Activated CD4-positive, alpha-beta memory T cell treated with anti-CD3 and anti-CD28 coated beads for 36 hours (primary cell): Measurements from ENCODE around the gene SLC34A1. TPM values are rescaled to one million over a fixed set of nuclear protein-coding genes. Genes with fewer than 3 reads are reported as not detected.

Experiments used
- CTCF ChIA-PET: fragments of 350-600 bp; sonication (Branson Sonifier 250); formaldehyde crosslinking; loops from one replicate; lab custom pipeline; 2021; ENCODE audit warnings: antibody characterized with exemption, inconsistent platforms; lab: Charles Lee
- POLR2A ChIA-PET: fragments of 350-600 bp; sonication (Branson Sonifier 250); formaldehyde crosslinking; loops from one replicate; lab custom pipeline; 2021; ENCODE audit warnings: antibody characterized with exemption; lab: Charles Lee
- DNase-seq: peaks from one replicate; pipeline ENCODE4 v3.0.0-alpha.2; 2020
- H3K27ac Mint-ChIP-seq: one replicate; pipeline ENCODE4 v1.8.0; 2021; ENCODE audit warnings: mixed read lengths
- H3K27me3 Mint-ChIP-seq: one replicate; pipeline ENCODE4 v1.8.0; 2021; ENCODE audit warnings: mixed read lengths
- H3K36me3 Mint-ChIP-seq: one replicate; pipeline ENCODE4 v1.8.0; 2021; ENCODE audit warnings: mixed read lengths
- H3K4me1 Mint-ChIP-seq: one replicate; pipeline ENCODE4 v1.8.0; 2021; ENCODE audit warnings: low read depth, mixed read lengths
- H3K4me3 Mint-ChIP-seq: one replicate; pipeline ENCODE4 v1.8.0; 2021; ENCODE audit warnings: mild to moderate bottlenecking, mixed read lengths
- H3K9me3 Mint-ChIP-seq: one replicate; pipeline ENCODE4 v1.8.0; 2021; ENCODE audit warnings: mixed read lengths
- intact Hi-C: fragments of 100-400 bp; cut with micrococcal nuclease; formaldehyde crosslinking; loops from one replicate; pipeline ENCODE4 v1.15.1; 2023
- total RNA-seq, 2 experiments: library from RNA; stranded (reverse); gene quantifications; one replicate each; pipeline ENCODE4 v1.2.3, GENCODE V29; 2021

SLC34A1 gene
- total RNA-seq, 2 experiments from 2014 or later: 0.15 TPM; not detected in 1

DNA sequence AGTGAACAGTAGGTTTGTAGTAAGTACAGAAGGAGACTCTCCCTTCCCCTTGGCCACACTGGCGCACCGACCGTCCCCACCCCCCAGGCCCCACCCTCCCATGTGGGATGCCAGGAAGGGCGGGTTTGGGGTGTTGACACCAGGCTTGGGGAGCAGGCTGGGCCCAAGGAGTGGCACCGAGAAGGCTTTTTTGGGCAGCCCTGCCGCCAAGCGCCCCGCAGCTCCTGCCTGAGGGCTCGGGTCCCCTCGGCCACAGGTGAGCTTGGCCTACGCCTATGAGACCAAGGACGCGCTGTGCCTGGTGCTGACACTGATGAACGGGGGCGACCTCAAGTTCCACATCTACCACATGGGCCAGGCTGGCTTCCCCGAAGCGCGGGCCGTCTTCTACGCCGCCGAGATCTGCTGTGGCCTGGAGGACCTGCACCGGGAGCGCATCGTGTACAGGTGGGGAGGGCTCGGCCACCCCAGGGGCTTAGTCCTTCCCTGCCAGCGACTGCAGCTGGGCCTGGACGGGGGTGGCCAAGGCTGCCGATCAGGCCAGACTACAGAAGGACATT, 49.5 kb downstream of the SLC34A1 start:
- H3K4me3 Mint-ChIP-seq: no peak overlapping the region
- no peak for DNase-seq
- peaks cover 81% of the 10 kb centered on the region for H3K4me1 Mint-ChIP-seq
- ChIA-PET POLR2A (interaction anchor here (1.2 to 10.6 kb wide), 5 partner anchors 10 to 45 kb away, joined by 3 to 319 read pairs (median 7); partner anchors contain the start of gene PRR7), CTCF (interaction anchor here (0.6 to 15.3 kb wide), 8 partner anchors 10 to 124 kb away, joined by 3 to 220 read pairs (median 26); partner anchors contain the start of genes PFN3 and PRR7)
- no peaks in the 10 kb centered on the region for H3K27me3 Mint-ChIP-seq
- peak overlapping the region; percentile 97 for H3K27ac Mint-ChIP-seq
- H3K36me3 Mint-ChIP-seq: peaks cover 72% of the 10 kb centered on the region
- intact Hi-C loops: loop anchor here (1.0 kb wide), 2 partner anchors 7 to 11 kb away; partner anchors contain the start of gene GRK6
- no peaks in the 10 kb centered on the region for H3K9me3 Mint-ChIP-seq

DNA sequence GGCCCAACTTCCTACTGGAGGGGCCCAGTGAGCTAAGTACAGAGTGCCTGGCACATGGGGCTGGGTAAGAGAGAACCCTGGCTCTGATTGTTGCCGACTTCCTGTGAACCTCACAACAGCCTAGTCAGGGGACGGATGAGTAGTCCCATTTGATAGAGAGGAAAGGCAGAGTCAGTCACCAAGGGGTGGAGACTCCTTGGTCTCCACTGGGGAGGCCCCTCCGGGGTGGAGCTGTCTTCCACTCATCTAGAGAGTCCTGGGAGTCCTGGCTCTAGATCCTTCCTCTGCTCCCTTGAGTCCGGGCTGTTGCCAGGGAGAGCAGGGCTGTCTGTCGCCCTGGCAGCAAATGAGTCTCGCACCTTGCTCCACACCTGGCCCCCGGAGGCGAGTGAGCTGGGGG, 50.2 kb downstream of the SLC34A1 start:
- CTCF ChIA-PET: interaction anchor here (1.0 to 15.3 kb wide), 7 partner anchors 9 to 125 kb away, joined by 3 to 220 read pairs (median 42); partner anchors contain the start of genes PFN3 and PRR7
- peaks cover 71% of the 10 kb centered on the region for H3K36me3 Mint-ChIP-seq
- intact Hi-C loops: loop anchor here (1.0 kb wide), 2 partner anchors 8 to 10 kb away; partner anchors contain the start of gene GRK6

DNA sequence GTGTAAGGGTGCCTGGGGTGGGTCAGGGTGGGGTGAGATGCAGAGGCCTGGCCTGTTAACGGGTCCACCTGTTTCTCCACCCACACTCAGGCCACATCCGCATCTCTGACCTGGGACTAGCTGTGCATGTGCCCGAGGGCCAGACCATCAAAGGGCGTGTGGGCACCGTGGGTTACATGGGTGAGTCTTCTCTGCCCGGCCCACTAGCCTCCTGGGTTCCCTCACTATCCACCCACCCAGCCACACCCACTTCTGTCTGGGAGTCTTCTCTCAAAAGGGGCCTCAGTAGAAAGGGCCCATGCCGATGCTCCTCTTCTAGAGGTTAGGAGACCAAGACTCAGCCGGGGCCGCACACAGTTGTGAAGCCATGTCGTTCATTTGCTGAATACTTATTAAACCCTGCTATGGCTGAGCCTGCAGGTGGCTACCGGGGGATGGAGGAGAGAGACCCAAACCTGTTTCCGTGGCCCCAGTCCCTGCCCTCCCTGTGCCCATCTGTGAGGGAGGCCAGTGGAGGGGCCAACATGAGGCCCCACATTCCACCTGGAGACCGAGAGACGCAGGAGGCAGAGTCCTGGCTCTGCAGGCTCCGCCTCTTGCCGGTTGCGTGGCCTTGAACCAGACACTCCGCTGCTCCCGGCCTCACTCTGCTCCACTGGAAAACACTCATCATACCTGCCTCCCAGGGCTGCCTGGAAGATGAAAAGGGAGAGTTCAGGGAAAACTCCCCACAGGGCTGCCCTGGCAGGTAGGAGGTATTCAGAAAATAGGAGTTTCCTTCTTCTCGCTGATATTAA, 50.9 kb downstream of the SLC34A1 start:
- ChIA-PET POLR2A (interaction anchor here (1.2 to 10.6 kb wide), 6 partner anchors 8 to 45 kb away, joined by 3 to 319 read pairs (median 7); partner anchors contain the start of gene PRR7), CTCF (interaction anchor here (1.0 to 15.3 kb wide), 7 partner anchors 9 to 125 kb away, joined by 3 to 220 read pairs (median 42); partner anchors contain the start of genes PFN3 and PRR7)
- intact Hi-C loops: loop anchor here (1.0 kb wide), 2 partner anchors 9 kb away; partner anchors contain the start of gene GRK6
- Mint-ChIP-seq H3K4me3 (no peak overlapping the region), H3K27ac (peak overlapping the region; percentile 97), H3K27me3 (no peaks in the 10 kb centered on the region), H3K9me3 (no peaks in the 10 kb centered on the region), H3K4me1 (peaks cover 79% of the 10 kb centered on the region), H3K36me3 (peaks cover 73% of the 10 kb centered on the region)
- no peak for DNase-seq

More for the DNA sequence above, 50.2 kb downstream of the SLC34A1 start:
- H3K27me3 Mint-ChIP-seq: no peaks in the 10 kb centered on the region
- DNase-seq: peak; percentile 85
- peak overlapping the region; percentile 37 for H3K4me3 Mint-ChIP-seq
- peaks cover 79% of the 10 kb centered on the region for H3K4me1 Mint-ChIP-seq
- POLR2A ChIA-PET: interaction anchor here (1.2 to 10.6 kb wide), 5 partner anchors 9 to 45 kb away, joined by 3 to 319 read pairs (median 7); partner anchors contain the start of gene PRR7
- no peaks in the 10 kb centered on the region for H3K9me3 Mint-ChIP-seq
- H3K27ac Mint-ChIP-seq: peak overlapping the region; percentile 97

DNA sequence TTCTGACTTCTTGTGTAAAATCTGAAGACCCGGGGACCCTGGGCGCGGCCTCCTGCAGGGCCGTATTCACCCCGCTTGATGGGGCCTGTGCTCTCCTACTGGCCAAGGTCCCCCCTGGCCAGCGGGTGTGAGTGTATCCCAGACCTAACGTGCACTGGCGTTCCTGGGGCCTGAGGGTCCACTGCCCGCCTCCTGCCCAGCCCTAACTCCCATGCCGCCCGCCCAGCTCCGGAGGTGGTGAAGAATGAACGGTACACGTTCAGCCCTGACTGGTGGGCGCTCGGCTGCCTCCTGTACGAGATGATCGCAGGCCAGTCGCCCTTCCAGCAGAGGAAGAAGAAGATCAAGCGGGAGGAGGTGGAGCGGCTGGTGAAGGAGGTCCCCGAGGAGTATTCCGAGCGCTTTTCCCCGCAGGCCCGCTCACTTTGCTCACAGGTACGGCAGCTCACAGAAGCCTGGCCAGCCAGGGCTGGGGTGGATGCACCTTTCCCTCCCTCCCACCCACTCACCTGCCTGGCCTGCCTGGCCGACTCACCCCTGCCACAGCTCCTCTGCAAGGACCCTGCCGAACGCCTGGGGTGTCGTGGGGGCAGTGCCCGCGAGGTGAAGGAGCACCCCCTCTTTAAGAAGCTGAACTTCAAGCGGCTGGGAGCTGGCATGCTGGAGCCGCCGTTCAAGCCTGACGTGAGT, 51.8 kb downstream of the SLC34A1 start:
- CTCF ChIA-PET: interaction anchor here (2.8 to 29.1 kb wide), 2 partner anchors 18 to 31 kb away, joined by 12 to 624 read pairs; partner anchors contain the start of genes F12 and PFN3
- H3K27me3 Mint-ChIP-seq: no peaks in the 10 kb centered on the region
- intact Hi-C loops: no loop called here

DNA sequence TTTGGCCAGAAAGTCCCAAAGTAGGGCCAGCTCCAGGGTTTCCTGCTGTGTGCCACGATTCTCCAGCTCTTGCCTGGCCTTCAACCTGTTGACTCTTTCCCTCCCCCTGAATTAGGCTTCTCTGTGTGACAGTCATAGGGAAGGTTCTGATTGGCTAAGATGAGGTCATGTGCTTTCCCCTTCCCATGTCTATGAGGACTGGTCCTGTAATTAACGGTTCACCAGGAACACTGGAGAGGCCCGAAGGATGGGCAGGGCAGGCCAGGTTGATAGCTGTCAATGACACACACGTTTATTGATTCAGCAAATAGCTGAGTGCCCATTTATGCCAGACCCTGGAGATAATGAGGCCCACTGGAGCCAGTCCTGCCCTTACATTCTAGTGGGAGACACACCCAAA, 53.4 kb downstream of the SLC34A1 start:
- H3K27ac Mint-ChIP-seq: peak overlapping the region; percentile 64
- H3K36me3 Mint-ChIP-seq: peaks cover 67% of the 10 kb centered on the region

More for the DNA sequence above, 51.8 kb downstream of the SLC34A1 start:
- Mint-ChIP-seq H3K36me3 (peaks cover 69% of the 10 kb centered on the region), H3K4me1 (peaks cover 77% of the 10 kb centered on the region), H3K9me3 (no peaks in the 10 kb centered on the region), H3K27ac (peak overlapping the region; percentile 42), H3K4me3 (no peak overlapping the region)
- POLR2A ChIA-PET: interaction anchor here (1.4 to 14.3 kb wide), 2 partner anchors 6 to 10 kb away, joined by 7 to 319 read pairs; partner anchors contain the start of gene GRK6
- DNase-seq: no peak

DNA sequence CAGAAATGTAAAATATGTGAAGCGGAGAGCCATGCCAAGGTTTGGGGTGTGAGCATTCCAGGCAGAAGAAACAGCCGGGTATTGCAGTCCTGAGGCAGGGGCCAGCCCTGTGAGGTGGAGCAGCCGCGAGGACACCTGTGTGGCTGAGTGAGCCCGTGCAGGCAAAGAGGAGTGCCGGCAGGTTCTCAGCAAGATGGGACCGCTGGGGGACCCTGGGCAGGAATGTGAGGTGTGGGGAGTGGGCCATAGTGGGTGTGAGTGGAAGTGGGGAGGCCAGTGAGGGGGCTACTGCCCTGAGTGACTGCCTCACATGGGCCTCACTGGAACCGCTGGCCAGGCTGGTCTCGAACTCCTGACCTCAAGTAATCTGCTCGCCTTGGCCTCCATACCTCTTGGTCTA, 54.2 kb downstream of the SLC34A1 start:
- Mint-ChIP-seq H3K27me3 (no peaks in the 10 kb centered on the region), H3K4me3 (no peak overlapping the region), H3K4me1 (peaks cover 67% of the 10 kb centered on the region), H3K36me3 (peaks cover 61% of the 10 kb centered on the region), H3K27ac (peak overlapping the region; percentile 73), H3K9me3 (no peaks in the 10 kb centered on the region)
- POLR2A ChIA-PET: interaction anchor here (3.9 to 14.3 kb wide), 2 partner anchors 9 to 16 kb away, joined by 29 to 319 read pairs; partner anchors contain the start of gene GRK6
- CTCF ChIA-PET: interaction anchor here (1.1 to 29.1 kb wide), 6 partner anchors 8 to 49 kb away, joined by 4 to 624 read pairs (median 24); partner anchors contain the start of genes F12, GRK6 and PFN3
- DNase-seq: no peak
- intact Hi-C loops: no loop called here

More for the DNA sequence above, 53.4 kb downstream of the SLC34A1 start:
- H3K4me1 Mint-ChIP-seq: peaks cover 75% of the 10 kb centered on the region
- POLR2A ChIA-PET: interaction anchor here (0.6 to 14.3 kb wide), 3 partner anchors 8 to 17 kb away, joined by 4 to 319 read pairs (median 29); partner anchors contain the start of gene GRK6
- no peaks in the 10 kb centered on the region for H3K27me3 Mint-ChIP-seq
- intact Hi-C loops: no loop called here
- no peak overlapping the region for H3K4me3 Mint-ChIP-seq
- H3K9me3 Mint-ChIP-seq: no peaks in the 10 kb centered on the region
- CTCF ChIA-PET: interaction anchor here (0.9 to 29.1 kb wide), 5 partner anchors 8 to 48 kb away, joined by 3 to 624 read pairs (median 4); partner anchors contain the start of genes F12 and PFN3
- DNase-seq: no peak

DNA sequence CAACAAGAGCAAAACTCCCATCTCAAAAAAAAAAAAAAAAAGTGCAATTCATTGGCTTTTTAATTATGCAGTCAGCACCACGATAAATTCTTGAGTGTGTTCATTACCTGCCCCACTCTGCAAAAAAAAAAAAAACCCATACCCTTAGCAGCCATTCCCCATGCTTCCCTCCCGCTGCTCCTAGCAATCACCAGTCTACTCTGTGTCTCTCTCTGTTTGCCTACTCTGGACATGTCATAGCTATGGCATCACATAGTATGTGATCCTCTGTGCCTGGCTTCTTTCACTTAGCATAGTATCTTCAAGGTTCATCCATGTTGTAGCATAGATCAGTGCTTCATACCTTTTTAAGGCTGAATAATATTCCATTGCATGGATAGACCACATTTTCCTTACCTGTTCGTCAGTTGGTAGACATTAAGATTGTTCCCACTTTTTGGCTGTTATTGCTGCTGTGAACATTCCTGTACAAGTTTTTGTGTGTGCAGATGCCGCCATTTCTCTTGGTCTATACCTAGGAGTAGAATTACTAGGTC, 55.4 kb downstream of the SLC34A1 start:
- ChIA-PET CTCF (interaction anchor here (0.7 to 29.1 kb wide), 9 partner anchors 9 to 130 kb away, joined by 3 to 624 read pairs (median 10); partner anchors contain the start of genes F12, GRK6 and PFN3), POLR2A (interaction anchor here (0.6 to 14.3 kb wide), 6 partner anchors 10 to 1621 kb away, joined by 3 to 319 read pairs (median 4); partner anchors contain the start of genes GRK6 and ZNF354C)
- no peak for DNase-seq
- peaks cover 53% of the 10 kb centered on the region for H3K36me3 Mint-ChIP-seq
- H3K9me3 Mint-ChIP-seq: no peaks in the 10 kb centered on the region
- intact Hi-C loops: loop anchor here (1.0 kb wide), 1 partner anchor 10 kb away; no protein-coding TSS in a partner anchor
- peaks cover 66% of the 10 kb centered on the region for H3K4me1 Mint-ChIP-seq
- peak overlapping the region; percentile 91 for H3K27ac Mint-ChIP-seq
- no peaks in the 10 kb centered on the region for H3K27me3 Mint-ChIP-seq
- no peak overlapping the region for H3K4me3 Mint-ChIP-seq

DNA sequence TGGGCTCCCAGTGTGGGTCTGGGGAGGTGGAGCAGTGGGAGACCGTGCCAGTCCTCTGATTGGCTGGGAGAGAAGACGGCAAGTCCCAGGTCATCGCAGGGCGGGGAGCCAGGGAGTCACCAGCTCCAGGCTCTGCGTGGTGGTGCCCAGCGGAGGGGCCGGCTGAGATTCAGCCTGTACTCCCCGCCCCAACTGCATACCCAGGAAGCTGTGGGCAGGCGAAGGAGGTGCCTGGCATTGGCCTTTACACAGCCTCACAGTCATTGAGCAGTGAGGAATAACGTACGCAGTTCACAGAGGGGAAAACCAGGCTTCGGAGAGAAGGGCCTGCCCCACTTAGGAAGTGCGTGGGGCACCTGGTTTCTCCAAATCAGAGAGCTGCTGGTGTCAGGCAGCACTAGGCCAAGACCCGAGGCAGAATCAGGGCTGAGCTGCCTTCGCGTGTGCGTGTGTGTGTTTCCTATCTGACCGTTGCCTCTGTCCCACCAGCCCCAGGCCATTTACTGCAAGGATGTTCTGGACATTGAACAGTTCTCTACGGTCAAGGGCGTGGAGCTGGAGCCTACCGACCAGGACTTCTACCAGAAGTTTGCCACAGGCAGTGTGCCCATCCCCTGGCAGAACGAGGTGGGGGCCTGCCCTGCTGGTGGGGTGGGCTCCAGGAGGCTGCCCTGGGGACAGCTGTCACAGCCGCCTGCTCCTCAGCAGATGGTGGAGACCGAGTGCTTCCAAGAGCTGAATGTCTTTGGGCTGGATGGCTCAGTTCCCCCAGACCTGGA, 56.2 kb downstream of the SLC34A1 start:
- H3K27ac Mint-ChIP-seq: peak overlapping the region; percentile 91
- ChIA-PET CTCF (interaction anchor here (1.2 to 29.1 kb wide), 7 partner anchors 10 to 131 kb away, joined by 5 to 624 read pairs (median 10); partner anchors contain the start of genes F12, GRK6 and PFN3), POLR2A (interaction anchor here (0.9 to 14.3 kb wide), 7 partner anchors 11 to 82 kb away, joined by 3 to 319 read pairs (median 4); partner anchors contain the start of gene GRK6)
- peak overlapping the region; percentile 32 for H3K4me3 Mint-ChIP-seq
- H3K27me3 Mint-ChIP-seq: no peaks in the 10 kb centered on the region
- H3K9me3 Mint-ChIP-seq: no peaks in the 10 kb centered on the region
- H3K4me1 Mint-ChIP-seq: peaks cover 69% of the 10 kb centered on the region
- DNase-seq: peak; percentile 86
- peaks cover 47% of the 10 kb centered on the region for H3K36me3 Mint-ChIP-seq
- intact Hi-C loops: loop anchor here (1.0 kb wide), 1 partner anchor 11 kb away; no protein-coding TSS in a partner anchor

DNA sequence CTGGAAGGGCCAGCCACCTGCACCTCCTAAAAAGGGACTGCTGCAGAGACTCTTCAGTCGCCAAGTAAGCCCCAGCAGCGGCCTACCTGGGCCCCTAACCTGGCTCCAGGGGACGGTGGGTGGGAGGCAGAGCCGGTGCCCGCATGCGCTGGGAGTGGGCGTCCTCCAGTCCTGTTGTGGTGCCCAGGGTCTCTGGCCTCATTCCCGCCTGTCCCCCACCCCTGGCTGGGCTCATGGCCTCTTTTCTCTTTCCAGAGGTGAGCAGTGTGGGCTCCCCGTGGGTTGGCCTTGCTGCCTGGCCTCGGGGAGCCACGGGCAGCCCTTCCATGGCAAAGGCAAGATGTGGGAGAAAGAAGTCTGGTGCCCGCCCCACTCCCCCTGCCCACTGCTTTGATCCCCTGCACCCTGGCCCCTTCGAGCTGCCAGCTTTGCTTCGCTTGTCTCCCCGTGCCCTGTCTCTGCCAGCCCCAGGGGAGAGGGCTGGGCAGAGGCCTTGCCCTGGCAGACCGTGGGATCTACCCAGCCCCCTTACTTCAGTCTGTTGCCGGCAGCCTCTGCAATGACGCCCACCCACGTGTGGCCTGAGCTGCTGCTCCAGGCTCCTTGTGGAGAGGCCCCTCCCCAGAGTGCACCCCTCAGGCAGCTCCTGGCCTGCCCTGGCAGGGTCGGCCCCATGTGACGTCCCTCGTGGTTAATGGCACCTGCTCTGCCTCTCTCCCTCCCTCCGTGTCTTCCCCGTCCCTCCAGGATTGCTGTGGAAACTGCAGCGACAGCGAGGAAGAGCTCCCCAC, 57.0 kb downstream of the SLC34A1 start:
- H3K27me3 Mint-ChIP-seq: no peaks in the 10 kb centered on the region
- H3K36me3 Mint-ChIP-seq: peaks cover 47% of the 10 kb centered on the region
- peak overlapping the region; percentile 91 for H3K27ac Mint-ChIP-seq
- intact Hi-C loops: loop anchor here (1.0 kb wide), 1 partner anchor 12 kb away; no protein-coding TSS in a partner anchor
- no peak overlapping the region for H3K4me3 Mint-ChIP-seq
- no peak for DNase-seq
- H3K4me1 Mint-ChIP-seq: peaks cover 75% of the 10 kb centered on the region
- POLR2A ChIA-PET: interaction anchor here (0.9 to 14.3 kb wide), 7 partner anchors 11 to 83 kb away, joined by 3 to 319 read pairs (median 4); partner anchors contain the start of gene GRK6
- H3K9me3 Mint-ChIP-seq: no peaks in the 10 kb centered on the region
- CTCF ChIA-PET: interaction anchor here (0.6 to 29.1 kb wide), 8 partner anchors 11 to 71 kb away, joined by 4 to 624 read pairs (median 10); partner anchors contain the start of genes F12, GRK6 and PFN3
